HG03280 (cell line): ENCODE measurements around the gene CCDC87.
"Not testable (repeated sequence)": the region's sequence is repeated elsewhere in the genome, so short reads cannot be mapped to it uniquely, and the experiment has no call there.

ENCODE experiments used
- ATAC-seq: cut with Tn5 transposase; IDR thresholded peaks from one replicate; pipeline ENCODE4 v1.9.1; 2021; ENCODE audit warnings: mild to moderate bottlenecking, moderate library complexity; ENCODE audit not compliant: unreplicated experiment

The CCDC87 gene

DNA sequence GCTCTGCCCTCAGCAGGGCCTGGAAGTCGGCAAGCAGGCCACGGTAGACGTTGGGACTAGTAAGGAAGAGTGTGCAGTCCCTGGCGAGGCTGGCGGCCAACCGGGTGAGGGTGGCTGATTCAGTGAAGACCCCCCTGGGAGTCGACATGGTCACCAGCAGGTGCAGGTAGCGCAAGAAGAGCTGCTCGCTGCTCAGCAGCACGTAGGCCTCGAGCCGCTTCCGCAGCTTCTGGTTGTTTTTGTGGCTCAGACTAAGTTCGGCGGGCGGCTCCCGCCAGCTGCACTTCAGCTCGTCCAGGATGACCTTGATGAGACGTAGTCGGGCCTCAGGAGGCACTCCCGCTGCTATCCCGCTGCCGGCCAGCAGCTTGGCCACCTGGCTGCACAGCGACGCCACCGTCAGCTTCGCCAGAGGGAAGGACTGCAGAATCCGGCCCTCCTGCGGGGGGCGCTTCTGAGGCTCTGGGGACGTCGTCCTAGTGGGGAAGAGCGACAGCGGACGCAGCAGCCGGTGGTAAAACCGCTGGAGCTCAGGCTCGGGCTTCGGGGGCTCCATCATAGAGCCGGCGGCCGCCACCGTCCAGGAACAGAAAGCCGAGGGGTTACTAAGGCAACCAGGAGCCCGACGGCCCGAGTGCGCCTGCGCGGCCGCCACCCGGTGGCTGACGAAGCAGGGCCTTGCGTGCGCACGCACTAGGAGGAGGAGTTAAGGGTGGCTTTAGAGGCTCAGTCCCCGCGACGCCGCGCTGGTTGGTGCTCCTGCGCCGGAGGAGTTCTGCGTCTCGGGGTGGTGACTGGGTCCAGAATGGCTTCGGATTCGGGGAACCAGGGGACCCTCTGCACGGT lies at the start of gene CCDC87, which contains the start of gene CCS:
Gene CCDC87, minus strand, starts transcription at position 607 of the 846 bp plus-strand sequence. Its CDS starts 48 bp downstream, at position 559.
Gene CCS, plus strand, starts transcription at position 729 of the 846 bp plus-strand sequence. Its CDS starts 77 bp downstream, at position 806.
- peak; percentile 90 for ATAC-seq

DNA sequence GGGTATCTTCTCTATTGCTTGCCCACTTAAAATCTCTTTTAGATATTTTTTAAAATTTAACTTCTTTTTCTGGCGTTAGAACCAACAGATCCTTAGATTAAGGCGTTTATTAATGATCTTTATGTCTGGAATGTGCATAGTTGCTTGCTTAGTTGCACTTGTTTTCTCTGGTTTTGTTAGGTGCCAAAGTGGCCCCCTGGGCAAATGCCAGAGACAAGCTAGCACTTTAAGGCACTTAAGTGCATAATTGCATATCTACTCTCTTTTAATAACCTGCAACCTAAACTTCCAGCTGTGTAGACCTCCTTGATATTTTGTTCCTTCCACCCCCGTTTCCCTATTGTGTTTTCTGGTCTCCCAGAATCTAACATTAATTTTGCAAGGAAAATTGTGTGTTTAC lies 49.0 kb upstream of the CCDC87 start:
- no peak for ATAC-seq

DNA sequence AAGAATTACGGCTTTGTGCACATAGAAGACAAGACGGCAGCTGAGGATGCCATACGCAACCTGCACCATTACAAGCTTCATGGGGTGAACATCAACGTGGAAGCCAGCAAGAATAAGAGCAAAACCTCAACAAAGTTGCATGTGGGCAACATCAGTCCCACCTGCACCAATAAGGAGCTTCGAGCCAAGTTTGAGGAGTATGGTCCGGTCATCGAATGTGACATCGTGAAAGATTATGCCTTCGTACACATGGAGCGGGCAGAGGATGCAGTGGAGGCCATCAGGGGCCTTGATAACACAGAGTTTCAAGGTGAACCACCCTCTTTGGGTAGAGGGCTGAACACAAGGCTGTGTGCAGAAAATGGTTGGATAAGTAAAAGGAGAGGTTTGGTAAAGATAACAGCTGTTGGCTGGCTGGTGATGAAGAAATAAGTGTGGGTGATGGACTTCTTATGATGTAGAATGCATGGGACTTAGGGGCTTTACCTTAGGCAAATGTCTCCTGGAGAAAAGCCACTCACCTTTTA lies 47.0 kb upstream of the CCDC87 start:
- not testable (repeated sequence) for ATAC-seq

- no peak for ATAC-seq
Observed at GRCh38 chr11:66639066-66639813, 46.4 kb upstream of the CCDC87 start.

DNA sequence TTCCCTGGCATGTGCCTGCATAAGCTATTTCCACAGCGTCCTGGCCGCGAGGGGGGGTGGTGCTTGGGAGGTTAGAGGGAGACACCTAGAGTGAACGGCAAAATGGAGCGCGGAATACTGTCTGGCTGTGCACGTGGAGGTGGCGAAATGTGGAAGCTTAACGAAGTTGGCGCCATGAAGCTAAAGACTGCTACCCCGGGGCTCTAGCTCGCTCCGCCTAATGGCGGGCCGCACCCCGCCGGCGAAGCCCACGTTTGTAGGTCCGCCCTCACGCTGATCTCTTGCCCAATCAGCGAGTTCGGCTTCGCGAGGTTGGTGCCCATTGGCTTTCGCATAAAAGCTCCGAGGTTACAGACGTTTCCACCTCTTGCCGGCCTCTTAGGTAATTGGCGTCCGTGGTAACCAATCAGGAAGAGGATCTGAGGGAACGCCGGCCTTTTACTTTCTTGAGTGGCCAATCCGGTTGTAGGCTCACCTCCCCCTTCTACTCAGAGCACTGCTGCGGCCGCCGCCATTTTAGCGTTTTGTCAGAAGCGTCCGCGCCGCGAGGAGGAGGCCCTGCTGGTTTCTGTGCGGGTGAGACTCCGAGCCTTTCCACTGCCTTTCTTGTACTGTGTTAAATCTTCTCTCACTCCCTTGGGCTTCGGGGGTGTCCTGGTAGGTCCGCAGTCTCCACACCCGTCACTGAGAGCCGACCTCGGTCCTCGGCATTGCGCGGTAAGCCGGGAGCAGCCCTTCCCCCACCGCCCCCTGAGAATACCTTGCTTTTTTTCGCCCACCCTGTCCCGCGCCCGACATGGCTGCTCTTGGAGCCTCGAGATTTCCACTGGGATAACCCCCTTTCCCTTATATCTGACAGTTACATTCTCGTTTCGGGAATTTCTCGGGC lies 45.6 kb upstream of the CCDC87 start, which contains the start of gene RBM4:
Gene RBM4, plus strand, starts transcription at position 527 of the 889 bp plus-strand sequence. CDS start 1,009 bp downstream, outside the sequence.
- peak; percentile 94 for ATAC-seq

- no peak for ATAC-seq
Observed at GRCh38 chr11:66637557-66638176, 44.8 kb upstream of the CCDC87 start.

DNA sequence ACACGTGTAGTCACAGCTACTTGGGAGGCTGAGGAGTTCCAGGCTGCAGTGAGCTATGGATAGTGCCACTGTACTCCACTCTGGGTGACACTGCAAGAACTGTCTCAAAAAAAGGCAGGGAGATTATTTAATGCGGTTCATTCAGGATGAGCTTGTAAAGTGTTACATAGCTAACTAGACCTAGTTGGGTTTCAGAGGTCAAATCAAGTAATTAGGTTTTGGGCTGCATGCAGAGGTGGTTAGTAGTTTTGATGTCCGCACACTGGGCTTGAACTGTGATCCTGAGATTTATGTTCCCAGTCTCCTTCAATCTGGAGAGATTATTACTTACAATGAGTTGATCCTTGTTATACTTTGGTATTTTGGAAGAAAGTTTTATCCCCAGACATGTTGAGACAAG lies 43.5 kb upstream of the CCDC87 start:
- ATAC-seq: no peak

- ATAC-seq: no peak
Observed at GRCh38 chr11:66632952-66633351, 40.1 kb upstream of the CCDC87 start.

DNA sequence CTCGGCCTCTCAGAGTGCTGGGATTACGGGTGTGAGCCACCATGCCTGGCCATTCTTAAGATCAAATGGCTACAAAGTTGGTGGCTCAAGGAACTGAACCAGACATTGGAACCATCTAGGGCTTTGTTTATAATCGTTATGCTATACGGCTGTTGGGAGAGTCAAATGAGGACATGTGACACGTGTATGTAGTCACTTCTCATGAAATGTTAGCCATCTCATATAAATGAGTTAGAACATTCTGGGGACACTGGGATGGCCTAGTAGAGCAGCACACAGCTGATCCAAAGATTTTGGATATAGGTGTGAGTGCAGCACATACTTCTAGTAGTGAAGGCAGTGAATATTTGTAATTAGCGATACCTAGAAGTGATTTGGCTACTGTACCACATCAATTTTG lies 39.0 kb upstream of the CCDC87 start:
- ATAC-seq: no peak

GRCh38 chr11:66629356-66629755 lies 36.5 kb upstream of the CCDC87 start:
- ATAC-seq: no peak

DNA sequence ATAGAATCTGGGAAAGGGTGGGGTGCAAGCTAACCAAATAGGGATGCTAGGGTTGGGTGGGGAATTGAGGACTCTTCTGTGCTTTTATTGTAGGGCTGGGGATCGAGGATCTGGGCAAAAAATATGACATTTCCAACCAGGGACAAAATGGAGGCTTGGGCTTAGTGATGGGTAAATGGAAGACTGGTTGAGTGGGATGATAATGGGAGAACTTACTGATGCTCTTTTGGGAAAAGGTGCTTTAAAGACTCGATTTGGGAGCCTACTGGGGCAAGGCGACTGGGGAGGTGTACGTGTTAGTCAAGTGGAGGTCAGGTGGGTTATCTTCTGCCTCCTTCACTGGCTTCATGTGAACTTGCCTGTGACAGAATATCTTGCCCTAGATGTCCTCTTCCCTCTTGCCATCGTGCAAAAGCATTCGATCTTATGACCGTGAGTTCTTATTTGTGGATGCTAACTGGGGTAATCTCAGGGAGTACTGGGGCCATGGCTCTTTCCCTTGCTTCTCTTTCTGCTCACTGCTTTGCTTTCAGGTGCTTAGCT lies 35.3 kb upstream of the CCDC87 start:
- ATAC-seq: no peak

GRCh38 chr11:66626926-66627325 lies 34.1 kb upstream of the CCDC87 start:
- no peak for ATAC-seq

DNA sequence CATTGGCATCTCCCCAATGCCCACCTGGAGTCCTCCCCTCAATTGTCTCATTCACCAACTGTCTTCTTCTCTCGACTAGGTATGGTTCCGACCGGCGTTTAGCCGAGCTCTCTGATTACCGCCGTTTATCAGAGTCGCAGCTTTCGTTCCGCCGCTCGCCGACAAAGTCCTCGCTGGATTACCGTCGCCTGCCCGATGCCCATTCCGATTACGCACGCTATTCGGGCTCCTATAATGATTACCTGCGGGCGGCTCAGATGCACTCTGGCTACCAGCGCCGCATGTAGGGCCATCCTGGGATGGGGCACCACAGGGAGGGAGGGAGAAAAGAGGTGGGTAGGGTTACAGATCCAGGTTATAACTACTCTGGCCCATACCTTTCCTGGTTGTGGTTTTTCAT lies 33.5 kb upstream of the CCDC87 start:
- ATAC-seq: no peak

GRCh38 chr11:66625752-66626149 lies 32.9 kb upstream of the CCDC87 start:
- ATAC-seq: no peak

DNA sequence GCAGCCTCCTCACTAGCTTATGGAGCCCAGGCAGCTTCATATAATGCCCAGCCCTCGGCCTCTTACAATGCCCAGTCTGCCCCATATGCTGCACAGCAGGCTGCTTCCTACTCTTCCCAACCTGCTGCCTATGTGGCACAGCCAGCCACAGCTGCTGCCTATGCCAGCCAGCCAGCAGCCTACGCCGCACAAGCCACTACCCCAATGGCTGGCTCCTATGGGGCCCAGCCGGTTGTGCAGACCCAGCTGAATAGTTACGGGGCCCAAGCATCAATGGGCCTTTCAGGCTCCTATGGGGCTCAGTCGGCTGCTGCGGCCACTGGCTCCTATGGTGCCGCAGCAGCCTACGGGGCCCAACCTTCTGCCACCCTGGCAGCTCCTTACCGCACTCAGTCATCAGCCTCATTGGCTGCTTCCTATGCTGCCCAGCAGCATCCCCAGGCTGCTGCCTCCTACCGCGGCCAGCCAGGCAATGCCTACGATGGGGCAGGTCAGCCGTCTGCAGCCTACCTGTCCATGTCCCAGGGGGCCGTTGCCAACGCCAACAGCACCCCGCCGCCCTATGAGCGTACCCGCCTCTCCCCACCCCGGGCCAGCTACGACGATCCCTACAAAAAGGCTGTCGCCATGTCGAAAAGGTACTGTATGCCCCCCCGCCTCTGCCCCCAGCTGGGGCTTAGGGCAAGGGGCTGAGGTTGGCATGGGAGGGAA lies 32.3 kb upstream of the CCDC87 start:
- no peak for ATAC-seq

GRCh38 chr11:66624450-66624849 lies 31.6 kb upstream of the CCDC87 start:
- ATAC-seq: no peak

- ATAC-seq: no peak
Observed at GRCh38 chr11:66619080-66619554, 26.3 kb upstream of the CCDC87 start.

- no peak for ATAC-seq
Observed at GRCh38 chr11:66617155-66617834, 24.4 kb upstream of the CCDC87 start.
